ENCODE measurements around the gene LHB.
A peak's percentile ranks its signal among the peaks of the same experiment; 100 is the strongest.

The LHB gene

GRCh38 chr19:48999481-49000325 lies 17.2 kb downstream of the LHB start:
- TF ChIP-seq CTCF (IDR thresholded peaks at IDR 0.05; ENCODE audit: low read length) (peak; percentile 83), EZH2 (IDR thresholded peaks at IDR 0.05; ENCODE audit: borderline replicate concordance, low read length) (no peak)
- no peaks in the 10 kb centered on the region for H3K27me3 ChIP-seq (ENCODE audit: insufficient read depth, low read length)
- no peaks in the 10 kb centered on the region for H3K9me2 ChIP-seq (ENCODE audit: low read depth, low read length)
- H3K4me3 ChIP-seq (ENCODE audit: low read depth, low read length, poor library complexity, severe bottlenecking) = no peak overlapping the region
- H3K9me3 ChIP-seq (ENCODE audit: low read length) = no peaks in the 10 kb centered on the region
- H2AFZ ChIP-seq (ENCODE audit: low read length) = no peak overlapping the region
- peaks cover 12% of the 10 kb centered on the region; the same call in 1 of the 2 replicates for H3K79me2 ChIP-seq (ENCODE audit: insufficient read depth, low read length)
- no peak overlapping the region for H3K27ac ChIP-seq (ENCODE audit: low read depth, low read length, poor library complexity, severe bottlenecking)
- no peak overlapping the region for H3K9ac ChIP-seq (ENCODE audit: low read length)
- peaks cover 44% of the 10 kb centered on the region for H3K36me3 ChIP-seq (ENCODE audit: insufficient read depth, low read length)
- H3K4me1 ChIP-seq (ENCODE audit: insufficient read depth, low read length, severe bottlenecking) = peaks cover 13% of the 10 kb centered on the region
- H3K4me2 ChIP-seq (ENCODE audit: low read length) = no peak overlapping the region
- H4K20me1 ChIP-seq (ENCODE audit: insufficient read depth, low read length) = no peaks in the 10 kb centered on the region
- no peaks in the 10 kb centered on the region for H3F3A ChIP-seq (ENCODE audit: insufficient read depth, low read length)

- H3K4me1 ChIP-seq (ENCODE audit: insufficient read depth, low read length, severe bottlenecking) = peaks cover 20% of the 10 kb centered on the region
- no peaks in the 10 kb centered on the region for H3K9me3 ChIP-seq (ENCODE audit: low read length)
- no peaks in the 10 kb centered on the region for H3K27me3 ChIP-seq (ENCODE audit: insufficient read depth, low read length)
- no peaks in the 10 kb centered on the region for H4K20me1 ChIP-seq (ENCODE audit: insufficient read depth, low read length)
- H3K9me2 ChIP-seq (ENCODE audit: low read depth, low read length) = no peaks in the 10 kb centered on the region
- peaks cover 21% of the 10 kb centered on the region for H3K79me2 ChIP-seq (ENCODE audit: insufficient read depth, low read length)
- no peak overlapping the region for H3K9ac ChIP-seq (ENCODE audit: low read length)
- H2AFZ ChIP-seq (ENCODE audit: low read length) = no peak overlapping the region
- peak; percentile 70 for TF ChIP-seq CTCF (IDR thresholded peaks at IDR 0.05; ENCODE audit: low read length)
- TF ChIP-seq EZH2 (IDR thresholded peaks at IDR 0.05; ENCODE audit: borderline replicate concordance, low read length) = no peak
- no peak overlapping the region for H3K4me3 ChIP-seq (ENCODE audit: low read depth, low read length, poor library complexity, severe bottlenecking)
- peaks cover 27% of the 10 kb centered on the region for H3K36me3 ChIP-seq (ENCODE audit: insufficient read depth, low read length)
- H3K27ac ChIP-seq (ENCODE audit: low read depth, low read length, poor library complexity, severe bottlenecking) = no peak overlapping the region
- no peaks in the 10 kb centered on the region for H3F3A ChIP-seq (ENCODE audit: insufficient read depth, low read length)
- no peak overlapping the region for H3K4me2 ChIP-seq (ENCODE audit: low read length)
Measured at GRCh38 chr19:48997972-48998371, 18.9 kb downstream of the LHB start.

DNA sequence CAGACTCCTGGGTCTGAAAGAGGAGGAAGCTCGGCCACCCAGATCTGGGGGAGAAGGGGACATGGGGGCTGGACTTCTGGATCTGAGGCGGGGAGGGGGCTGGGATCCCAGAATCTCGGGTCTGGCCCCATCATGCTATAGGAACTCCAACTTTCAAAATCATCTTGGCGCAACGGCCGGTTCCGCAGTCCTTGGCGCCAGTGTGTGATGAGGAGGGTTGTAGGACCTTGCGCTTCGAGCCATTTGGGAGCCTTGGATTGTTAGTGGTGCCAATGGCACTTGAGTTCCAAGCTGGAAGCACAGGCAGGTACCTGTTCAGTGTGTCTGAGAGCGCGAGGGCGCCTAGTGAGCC lies 22.9 kb downstream of the LHB start:
- Histone ChIP-seq H3K4me3 (ENCODE audit: low read depth, low read length, poor library complexity, severe bottlenecking) (peak overlapping the region; percentile 99), H3K27ac (ENCODE audit: low read depth, low read length, poor library complexity, severe bottlenecking) (peak overlapping the region; percentile 87), H3K4me2 (ENCODE audit: low read length) (peak overlapping the region; percentile 100), H3K79me2 (ENCODE audit: insufficient read depth, low read length) (peaks cover 27% of the 10 kb centered on the region), H3K9me3 (ENCODE audit: low read length) (no peaks in the 10 kb centered on the region), H3K4me1 (ENCODE audit: insufficient read depth, low read length, severe bottlenecking) (peaks cover 24% of the 10 kb centered on the region), H2AFZ (ENCODE audit: low read length) (no peak overlapping the region), H4K20me1 (ENCODE audit: insufficient read depth, low read length) (no peaks in the 10 kb centered on the region), H3K36me3 (ENCODE audit: insufficient read depth, low read length) (peaks cover under 1% of the 10 kb centered on the region; the same call in 1 of the 2 replicates), H3F3A (ENCODE audit: insufficient read depth, low read length) (no peaks in the 10 kb centered on the region), H3K9me2 (ENCODE audit: low read depth, low read length) (no peaks in the 10 kb centered on the region), H3K9ac (ENCODE audit: low read length) (peak overlapping the region; percentile 98), H3K27me3 (ENCODE audit: insufficient read depth, low read length) (no peaks in the 10 kb centered on the region)
- TF ChIP-seq CTCF (IDR thresholded peaks at IDR 0.05; ENCODE audit: low read length) (no peak), EZH2 (IDR thresholded peaks at IDR 0.05; ENCODE audit: borderline replicate concordance, low read length) (no peak)
